Heart left ventricle (tissue), 13 donors: ENCODE results near the gene DLX3.

Experiments
- POLR2A ChIP-seq, 2 donors: fragments of 450-650 bp; IDR thresholded peaks; one replicate each; pipeline ENCODE4 v1.6.1; 2017; ENCODE audit warnings: antibody characterized with exemption in 2 of 2, mild to moderate bottlenecking in 2 of 2, moderate library complexity in 2 of 2
- TF ChIP-seq, protein P1 (sequence below), 12 donors: fragments of 200-600 bp; sonication (generic) in 4 of 12; IDR thresholded peaks; one replicate each; pipeline versions ENCODE4 v1.5.0 to v1.8.0; 2018 to 2022; ENCODE audit warnings: antibody characterized with exemption in 12 of 12, mild to moderate bottlenecking in 5 of 12
- donor health status: ischemic (EF 13 %, LVEDD 7.1; RV severe dilation, severe dysfunction).
- donor health status: DM: no; HTN: yes; CAD: no.
- donor health status: DM: no; HTN: no; CAD: no.
- donor health status: ischemic (EF 25% LVEDD 6.9; RV normal size, moderate dysfunction).
- donor health status: ischemic (EF 25% LVEDD 5.7; RV mildly dilated, moderate dysfunction).
- donor health status: ischemic (EF 35%, LVEDD 5.7; RV mildly dilated, moderate dysfunction).
- donor health status: nonischemic (EF 11% LVEDD 7.7; RV severe dilation, severe dysfunction).
- donor health status: DM: yes; HTN: yes; CAD: no.
- donor health status: PGD.
- donor health status: ischemic (EF 29% LVEDD 5.4; RV normal size, mild dysfunction).
- donor health status: nonischemic (EF 23%, LVEDD 6.1; RV moderate dilation, normal function).

DNA sequence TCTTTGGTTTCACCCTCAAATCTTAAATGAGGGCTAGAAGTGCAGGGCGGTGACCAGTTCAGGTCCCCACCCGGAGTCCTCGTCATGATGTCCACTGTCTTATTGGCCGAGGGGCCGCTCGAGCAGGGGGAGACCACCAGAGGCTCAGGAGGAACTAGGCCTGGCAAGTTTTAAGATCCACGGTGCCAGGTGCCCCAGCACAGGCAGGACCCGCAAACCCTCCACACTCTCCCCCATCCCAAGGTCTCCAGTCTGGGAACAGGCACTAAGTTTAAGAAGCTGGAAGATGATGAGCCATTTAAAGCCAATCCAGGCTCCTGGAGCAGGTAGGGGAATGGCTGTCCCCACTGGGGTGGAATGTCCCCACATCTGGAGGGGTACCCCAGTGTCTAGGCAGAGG is 4.1 kb downstream of the DLX3 start:
- TF ChIP-seq, protein P1, sequence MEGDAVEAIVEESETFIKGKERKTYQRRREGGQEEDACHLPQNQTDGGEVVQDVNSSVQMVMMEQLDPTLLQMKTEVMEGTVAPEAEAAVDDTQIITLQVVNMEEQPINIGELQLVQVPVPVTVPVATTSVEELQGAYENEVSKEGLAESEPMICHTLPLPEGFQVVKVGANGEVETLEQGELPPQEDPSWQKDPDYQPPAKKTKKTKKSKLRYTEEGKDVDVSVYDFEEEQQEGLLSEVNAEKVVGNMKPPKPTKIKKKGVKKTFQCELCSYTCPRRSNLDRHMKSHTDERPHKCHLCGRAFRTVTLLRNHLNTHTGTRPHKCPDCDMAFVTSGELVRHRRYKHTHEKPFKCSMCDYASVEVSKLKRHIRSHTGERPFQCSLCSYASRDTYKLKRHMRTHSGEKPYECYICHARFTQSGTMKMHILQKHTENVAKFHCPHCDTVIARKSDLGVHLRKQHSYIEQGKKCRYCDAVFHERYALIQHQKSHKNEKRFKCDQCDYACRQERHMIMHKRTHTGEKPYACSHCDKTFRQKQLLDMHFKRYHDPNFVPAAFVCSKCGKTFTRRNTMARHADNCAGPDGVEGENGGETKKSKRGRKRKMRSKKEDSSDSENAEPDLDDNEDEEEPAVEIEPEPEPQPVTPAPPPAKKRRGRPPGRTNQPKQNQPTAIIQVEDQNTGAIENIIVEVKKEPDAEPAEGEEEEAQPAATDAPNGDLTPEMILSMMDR (IDR thresholded peaks at IDR 0.05) = no peak
- TF ChIP-seq POLR2A (IDR thresholded peaks at IDR 0.05) = no peak
